T-cell (primary cell): Measurements from ENCODE around the gene RET. TPM values are rescaled to one million over a fixed set of nuclear protein-coding genes. Genes with fewer than 3 reads are reported as not detected.
A peak's percentile ranks its signal among the peaks of the same experiment; 100 is the strongest.

Experiments
- ATAC-seq, 4 experiments: fragments of 200-7000 bp in 3 of 4; fragments of 150-1000 bp in 1 of 4; cut with Tn5 transposase; replicated peaks in 1 of 4; 1 replicate in 3 of 4; 2 replicates in 1 of 4; pipeline ENCODE4 v1.10.0; 2021; ENCODE audit warnings: moderate library complexity in 3 of 4, mild to moderate bottlenecking in 2 of 4, moderate number of reproducible peaks in 1 of 4
- CTCF ChIA-PET, 2 donors: fragments of 300-600 bp; sonication (Branson Sonifier 250); formaldehyde crosslinking; loops; one replicate each; lab custom pipeline; 2022; ENCODE audit warnings: antibody characterized with exemption in 2 of 2; lab: Charles Lee
- POLR2A ChIA-PET, 2 donors: fragments of 300-600 bp; sonication (Branson Sonifier 250); formaldehyde crosslinking; loops; one replicate each; lab custom pipeline; 2022; ENCODE audit warnings: antibody characterized with exemption in 2 of 2; lab: Charles Lee
- DNase-seq, 35 experiments: peaks; one replicate each; pipeline versions ENCODE4 v3.0.0 to v3.0.0-alpha.2; 2013 to 2023
- H3K27ac ChIP-seq: one replicate; pipeline ENCODE4 v1.5.1; 2013; ENCODE audit warnings: low read length
- H3K27me3 ChIP-seq, 2 experiments: replicated peaks in 1 of 2; 1 replicate in 1 of 2; 2 replicates in 1 of 2; pipeline versions ENCODE4 v1.6.1 to v1.7.0; 2013; ENCODE audit warnings: low read length in 1 of 2, mixed read lengths in 1 of 2; ENCODE audit not compliant: control insufficient read depth in 2 of 2, insufficient read depth in 2 of 2; ENCODE audit errors: extremely low read depth in 1 of 2
- H3K36me3 ChIP-seq, 2 donors: 1 replicate in 1 of 2; 2 replicates in 1 of 2; pipeline versions ENCODE4 v1.6.1 to v1.7.0; 2013; ENCODE audit warnings: low read length in 1 of 2; ENCODE audit not compliant: control insufficient read depth in 2 of 2, insufficient read depth in 1 of 2; ENCODE audit errors: extremely low read depth in 1 of 2
- H3K4me1 ChIP-seq, 2 experiments: 1 replicate in 1 of 2; 2 replicates in 1 of 2; pipeline versions ENCODE4 v1.6.1 to v1.7.0; 2013; ENCODE audit warnings: low read length in 2 of 2, mixed read lengths in 1 of 2; ENCODE audit not compliant: insufficient read depth in 2 of 2, control insufficient read depth in 1 of 2; ENCODE audit errors: extremely low read depth in 1 of 2
- H3K4me3 ChIP-seq, 2 donors: 1 replicate in 1 of 2; 2 replicates in 1 of 2; pipeline versions ENCODE4 v1.5.1 to v1.7.0; 2013; ENCODE audit warnings: mild to moderate bottlenecking in 2 of 2, low read length in 1 of 2, moderate library complexity in 1 of 2; ENCODE audit not compliant: control insufficient read depth in 1 of 2; ENCODE audit errors: extremely low read depth in 1 of 2
- H3K9me3 ChIP-seq: 2 replicates; pipeline ENCODE4 v1.7.0; 2013
- H3K27ac Mint-ChIP-seq, 2 donors: one replicate each; pipeline ENCODE4 v1.8.0; 2020 to 2021; ENCODE audit warnings: mild to moderate bottlenecking in 2 of 2, mixed read lengths in 2 of 2
- H3K27me3 Mint-ChIP-seq, 2 donors: one replicate each; pipeline ENCODE4 v1.8.0; 2021 to 2022; ENCODE audit warnings: mixed read lengths in 2 of 2
- H3K36me3 Mint-ChIP-seq: one replicate; pipeline ENCODE4 v1.8.0; 2021; ENCODE audit warnings: mixed read lengths
- H3K4me1 Mint-ChIP-seq, 3 donors: one replicate each; pipeline ENCODE4 v1.8.0; 2020 to 2022; ENCODE audit warnings: mixed read lengths in 3 of 3, mild to moderate bottlenecking in 1 of 3
- H3K4me3 Mint-ChIP-seq, 3 donors: one replicate each; pipeline ENCODE4 v1.8.0; 2020 to 2022; ENCODE audit warnings: mild to moderate bottlenecking in 3 of 3, mixed read lengths in 3 of 3, moderate library complexity in 3 of 3
- H3K9me3 Mint-ChIP-seq, 3 donors: one replicate each; pipeline ENCODE4 v1.8.0; 2020 to 2022; ENCODE audit warnings: mixed read lengths in 3 of 3
- WGBS: methylation state at CpG from one replicate; pipeline ENCODE4 v1.1.5; 2013; ENCODE audit warnings: missing lambda C conversion rate; ENCODE audit not compliant: insufficient coverage; 5-methylcytosine and 5-hydroxymethylcytosine counted together
- total RNA-seq, 35 experiments: library from RNA in 6 of 35; stranded (reverse) in 6 of 35; fragments of 120-200 nt in 1 of 35; gene quantifications; one replicate each; pipeline versions ENCODE4 v1.2.1 to v1.2.4 and lab custom pipeline; 2013 to 2026

RET gene
- total RNA-seq, 5 donors from 2014 or later (not counting 1 experiment from before 2014, with no cell fraction given): 0.13 to 0.25 (median 0.15) TPM; not detected in 2

GRCh38 chr10:43136432-43136831 is 59.6 kb downstream of the RET start:
- CTCF ChIA-PET: no interaction called here
- 100% methylated on average over 4 of the region's 5 CpGs for WGBS
- Histone ChIP-seq H3K4me1 (peaks cover 20 to 24% of the 10 kb centered on the region in 2 experiments), H3K9me3 (no peaks in the 10 kb centered on the region), H3K4me3 (no peak overlapping the region), H3K27me3 (no peaks in the 10 kb centered on the region), H3K27ac (no peak overlapping the region), H3K36me3 (no peaks in the 10 kb centered on the region)
- peak overlapping the region; percentile 84 to 92 (median 90) for H3K4me3 Mint-ChIP-seq
- ATAC-seq (no peak), DNase-seq (no peak)
- H3K4me1 Mint-ChIP-seq: peaks cover 36 to 46% (median 41%) of the 10 kb centered on the region in 3 donors
- H3K9me3 Mint-ChIP-seq: no peaks in the 10 kb centered on the region
- H3K27ac Mint-ChIP-seq: peak overlapping the region; percentile 21 to 41
- H3K36me3 Mint-ChIP-seq: peaks cover 3% of the 10 kb centered on the region
- H3K27me3 Mint-ChIP-seq: no peaks in the 10 kb centered on the region
- POLR2A ChIA-PET: interaction anchor here in 1 of 2 donors (0.6 kb wide), 1 partner anchor 291 kb away, joined by 5 read pairs; no protein-coding TSS in a partner anchor

GRCh38 chr10:43136995-43137716 is 60.3 kb downstream of the RET start:
- ChIA-PET CTCF (no interaction called here), POLR2A (interaction anchor here in 1 of 2 donors (1.7 kb wide), 1 partner anchor 8 kb away, joined by 5 read pairs; no protein-coding TSS in a partner anchor)
- Histone ChIP-seq H3K36me3 (no peaks in the 10 kb centered on the region), H3K4me3 (peak overlapping the region; percentile 57 to 94), H3K27ac (peak overlapping the region; percentile 61), H3K9me3 (no peaks in the 10 kb centered on the region), H3K4me1 (peaks cover 26 to 31% of the 10 kb centered on the region in 2 experiments), H3K27me3 (no peaks in the 10 kb centered on the region)
- WGBS: 36% methylated on average over 10 of the region's 27 CpGs
- peaks cover 40 to 52% (median 46%) of the 10 kb centered on the region in 3 donors for H3K4me1 Mint-ChIP-seq
- peaks cover 3% of the 10 kb centered on the region for H3K36me3 Mint-ChIP-seq
- no peak for ATAC-seq
- H3K9me3 Mint-ChIP-seq: no peaks in the 10 kb centered on the region
- H3K27ac Mint-ChIP-seq: peak overlapping the region; percentile 90 to 92
- peak overlapping the region; percentile 84 to 92 (median 90) for H3K4me3 Mint-ChIP-seq
- no peaks in the 10 kb centered on the region for H3K27me3 Mint-ChIP-seq
- peak in 1 of 35 experiments; percentile 22 for DNase-seq

GRCh38 chr10:43137717-43138020 is 60.8 kb downstream of the RET start:
- Histone ChIP-seq H3K4me3 (peak overlapping the region; percentile 57 to 94), H3K27me3 (no peaks in the 10 kb centered on the region), H3K4me1 (peaks cover 28 to 34% of the 10 kb centered on the region in 2 experiments), H3K27ac (peak overlapping the region; percentile 61), H3K9me3 (no peaks in the 10 kb centered on the region), H3K36me3 (no peaks in the 10 kb centered on the region)
- POLR2A ChIA-PET: interaction anchor here in 1 of 2 donors (0.6 to 1.7 kb wide), 4 partner anchors 8 to 232 kb away, joined by 3 to 6 read pairs (median 4); no protein-coding TSS in a partner anchor
- CTCF ChIA-PET: interaction anchor here in 1 of 2 donors (1.9 kb wide), 1 partner anchor 67 kb away, joined by 6 read pairs; no protein-coding TSS in a partner anchor
- Mint-ChIP-seq H3K27ac (peak overlapping the region; percentile 90 to 92), H3K9me3 (no peaks in the 10 kb centered on the region), H3K27me3 (no peaks in the 10 kb centered on the region), H3K36me3 (peaks cover 3% of the 10 kb centered on the region), H3K4me3 (peak overlapping the region; percentile 84 to 92 (median 90)), H3K4me1 (peaks cover 46 to 57% (median 51%) of the 10 kb centered on the region in 3 donors)
- ATAC-seq (peak; percentile 8 to 25 (median 14)), DNase-seq (peak in 13 of 35 experiments; percentile 12 to 59 (median 28))
- 0% methylated on average over 21 of the region's 30 CpGs for WGBS

- H3K27me3 Mint-ChIP-seq: no peaks in the 10 kb centered on the region
- no peaks in the 10 kb centered on the region for H3K27me3 ChIP-seq
- peaks cover 28 to 34% of the 10 kb centered on the region in 2 experiments for H3K4me1 ChIP-seq
- no peaks in the 10 kb centered on the region for H3K9me3 ChIP-seq
- ChIA-PET CTCF (interaction anchor here in 1 of 2 donors (1.1 to 1.9 kb wide), 2 partner anchors 13 to 67 kb away, joined by 3 to 6 read pairs; no protein-coding TSS in a partner anchor), POLR2A (interaction anchor here in 1 of 2 donors (0.6 to 1.7 kb wide), 6 partner anchors 9 to 299 kb away, joined by 3 to 6 read pairs (median 4); partner anchors contain the start of gene ZNF487)
- H3K4me3 Mint-ChIP-seq: peak within 1 kb of the TSS; percentile 92 to 99 (median 97)
- peaks cover 3% of the 10 kb centered on the region for H3K36me3 Mint-ChIP-seq
- peak within 1 kb of the TSS; percentile 98 to 99 for H3K27ac Mint-ChIP-seq
- no peaks in the 10 kb centered on the region for H3K9me3 Mint-ChIP-seq
- peak within 1 kb of the TSS; percentile 90 for H3K27ac ChIP-seq
- WGBS: under 1% methylated on average over 87 of the region's 93 CpGs
- ATAC-seq: peak; percentile 75 to 80 (median 79)
- DNase-seq: peak; percentile 78 to 93 (median 87)
- H3K4me1 Mint-ChIP-seq: peaks cover 50 to 63% (median 56%) of the 10 kb centered on the region in 3 donors
- H3K36me3 ChIP-seq: no peaks in the 10 kb centered on the region
- peak within 1 kb of the TSS; percentile 88 to 94 for H3K4me3 ChIP-seq
Observed at GRCh38 chr10:43138021-43138756, 61.3 kb downstream of the RET start, which contains the start of gene CSGALNACT2. CSGALNACT2 (plus strand) TSS chr10:43138445; CDS start chr10:43155150, 16,705 bp downstream.

GRCh38 chr10:43138757-43139241 is 61.9 kb downstream of the RET start:
- H3K36me3 Mint-ChIP-seq: peaks cover 3% of the 10 kb centered on the region
- CTCF ChIA-PET: interaction anchor here (0.8 to 1.9 kb wide), 6 partner anchors 12 to 66 kb away, joined by 3 to 6 read pairs (median 4); no protein-coding TSS in a partner anchor
- Histone ChIP-seq H3K27ac (peak overlapping the region; percentile 90), H3K27me3 (no peaks in the 10 kb centered on the region), H3K9me3 (no peaks in the 10 kb centered on the region), H3K4me1 (peaks cover 32 to 34% of the 10 kb centered on the region in 2 experiments), H3K36me3 (no peaks in the 10 kb centered on the region), H3K4me3 (peak overlapping the region; percentile 88 to 94)
- under 1% methylated on average over 13 of the region's 22 CpGs for WGBS
- DNase-seq (peak; percentile 28 to 82 (median 71)), ATAC-seq (peak; percentile 70 to 74 (median 72))
- H3K4me3 Mint-ChIP-seq: peak overlapping the region; percentile 92 to 99 (median 97)
- no peaks in the 10 kb centered on the region for H3K9me3 Mint-ChIP-seq
- peaks cover 56 to 69% (median 62%) of the 10 kb centered on the region in 3 donors for H3K4me1 Mint-ChIP-seq
- H3K27me3 Mint-ChIP-seq: no peaks in the 10 kb centered on the region
- H3K27ac Mint-ChIP-seq: peak overlapping the region; percentile 98 to 99
- POLR2A ChIA-PET: interaction anchor here in 1 of 2 donors (0.7 to 1.7 kb wide), 5 partner anchors 10 to 298 kb away, joined by 3 to 6 read pairs (median 5); partner anchors contain the start of gene ZNF487
